HG03159 (cell line): ENCODE results near the gene BOLA2.
"Not testable (repeated sequence)": the region's sequence is repeated elsewhere in the genome, so short reads cannot be mapped to it uniquely, and the experiment has no call there.

ENCODE experiments used
- ATAC-seq: cut with Tn5 transposase; IDR thresholded peaks from one replicate; pipeline ENCODE4 v1.9.1; 2021; ENCODE audit warnings: mild to moderate bottlenecking, moderate library complexity; ENCODE audit not compliant: unreplicated experiment

Gene BOLA2

GRCh38 chr16:29454269-29454668 lies at the start of gene BOLA2, which contains the start of gene SLX1B:
BOLA2 (minus strand) TSS chr16:29454351; CDS start chr16:29454253, 98 bp downstream.
SLX1B (plus strand) TSS chr16:29454533.
- ATAC-seq = peak; percentile 85

- ATAC-seq = not testable (repeated sequence)
These were observed 28.1 kb upstream of the BOLA2 start for GRCh38 chr16:29482276-29482675.

DNA sequence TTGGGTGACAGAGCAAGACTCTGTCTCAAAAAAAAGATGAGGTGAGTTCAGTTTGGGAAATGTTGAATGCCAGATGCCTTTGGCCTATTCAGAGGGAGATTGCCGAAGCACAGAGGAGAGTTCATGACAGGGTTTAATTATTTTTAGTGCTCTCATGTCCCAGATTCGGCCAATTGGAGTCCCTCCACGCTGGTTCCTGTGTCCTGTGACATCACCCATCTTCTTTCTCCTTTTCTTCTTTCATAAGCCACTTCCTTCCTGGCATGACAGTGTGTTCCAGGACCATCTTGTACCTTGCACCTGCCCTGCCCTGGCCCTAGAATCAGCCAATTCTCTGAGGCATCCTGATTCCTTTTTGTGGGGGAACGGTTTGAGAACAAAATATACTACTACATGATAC lies 17.9 kb upstream of the BOLA2 start:
- not testable (repeated sequence) for ATAC-seq

DNA sequence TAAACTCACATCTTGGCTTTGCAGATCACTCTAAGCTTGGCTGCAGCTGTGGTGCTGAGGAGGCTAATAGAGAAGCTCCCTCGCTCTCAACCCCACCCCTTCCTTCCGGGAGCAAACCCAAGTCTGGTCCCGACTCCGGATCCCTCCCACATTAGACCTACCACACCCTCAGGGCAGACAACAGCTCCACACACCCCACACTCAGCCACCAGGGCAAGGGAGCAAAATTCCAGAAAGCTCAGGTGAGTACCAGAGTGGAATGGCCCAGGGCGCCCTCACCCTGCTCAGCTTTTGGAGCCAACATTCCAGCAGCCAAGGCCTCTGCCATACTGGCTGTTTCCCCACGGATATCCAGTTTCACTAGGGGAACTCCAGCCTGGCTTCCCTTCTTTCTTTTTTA lies 15.5 kb upstream of the BOLA2 start:
- ATAC-seq = not testable (repeated sequence)

DNA sequence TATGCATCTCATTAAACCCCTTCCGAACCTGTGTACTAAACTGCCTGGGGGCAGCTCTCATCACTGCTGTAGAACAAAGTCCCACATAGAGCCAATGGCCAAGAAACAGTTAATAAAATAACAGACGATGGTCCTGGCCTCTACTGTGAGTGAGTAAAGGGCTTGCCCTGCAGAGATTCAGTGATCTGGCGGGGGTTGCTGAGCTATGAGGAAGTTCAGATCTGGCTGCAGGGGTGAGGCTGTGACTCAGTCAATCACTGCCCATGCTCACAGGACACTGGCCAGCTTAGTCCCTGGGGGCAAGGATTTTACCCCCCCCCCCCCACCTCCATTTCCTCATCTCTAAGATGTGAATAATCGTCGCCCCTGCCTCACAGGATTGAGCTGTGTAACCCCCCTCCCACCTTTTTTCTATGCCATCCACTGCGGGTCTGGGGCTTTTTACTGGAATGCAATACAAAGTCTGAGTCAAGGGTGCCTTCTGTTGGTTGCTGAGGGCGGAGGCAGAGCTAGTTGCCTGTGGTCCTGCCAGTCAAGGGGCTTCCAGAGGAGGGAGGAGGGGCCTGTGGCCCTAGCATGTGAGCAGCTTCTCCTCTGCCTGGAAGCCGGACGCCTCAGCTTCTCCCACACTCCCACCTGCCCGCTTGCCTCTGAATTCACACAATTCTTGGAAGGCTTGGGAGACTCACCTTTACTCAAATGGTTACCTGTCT lies 13.7 kb upstream of the BOLA2 start:
- ATAC-seq = not testable (repeated sequence)

- ATAC-seq = not testable (repeated sequence)
These were observed 12.8 kb upstream of the BOLA2 start for GRCh38 chr16:29466904-29467303.

DNA sequence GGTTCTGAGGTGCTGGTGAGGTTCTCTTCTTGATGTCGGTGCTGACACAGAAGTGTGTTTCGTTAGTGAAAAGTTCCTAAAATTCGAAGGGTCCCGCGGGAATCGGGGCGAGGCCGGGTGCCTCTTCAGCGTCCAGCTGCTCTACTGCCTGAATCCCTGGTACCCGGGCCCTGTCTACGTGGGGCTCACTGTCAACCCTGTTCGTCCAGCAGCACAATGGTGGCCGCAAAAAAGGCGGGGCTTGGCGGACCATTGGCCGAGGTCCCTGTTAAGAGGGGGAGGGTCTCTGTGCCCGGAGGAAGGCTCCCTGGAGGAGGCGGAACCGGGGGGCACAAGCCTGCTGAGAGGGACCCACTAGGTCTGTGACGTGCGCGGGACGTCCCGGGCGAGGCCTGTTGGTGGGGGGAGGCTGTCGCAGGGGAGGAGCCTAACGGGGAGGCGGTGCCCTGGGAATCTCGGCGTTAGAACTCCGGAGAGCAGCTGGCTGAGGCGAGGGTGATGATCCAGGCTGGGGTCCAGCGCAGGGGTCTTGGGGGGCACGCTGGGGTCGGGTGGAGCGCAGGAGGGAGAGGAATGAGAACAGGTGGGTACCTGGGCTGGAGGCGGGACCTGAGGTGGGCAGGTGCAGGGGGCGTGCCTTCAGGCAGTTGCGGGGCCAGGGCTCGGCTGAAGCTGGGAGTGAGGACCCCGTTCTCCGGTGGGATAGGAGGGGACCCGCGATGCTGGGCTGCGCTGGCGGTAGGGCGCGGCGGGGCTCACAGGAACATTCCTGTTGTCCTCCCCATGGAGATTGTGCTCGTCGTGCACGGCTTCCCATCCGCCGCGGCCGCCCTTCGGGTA lies 12.1 kb upstream of the BOLA2 start:
- not testable (repeated sequence) for ATAC-seq

- not testable (repeated sequence) for ATAC-seq
These were observed 6.5 kb upstream of the BOLA2 start for GRCh38 chr16:29460647-29461030.

DNA sequence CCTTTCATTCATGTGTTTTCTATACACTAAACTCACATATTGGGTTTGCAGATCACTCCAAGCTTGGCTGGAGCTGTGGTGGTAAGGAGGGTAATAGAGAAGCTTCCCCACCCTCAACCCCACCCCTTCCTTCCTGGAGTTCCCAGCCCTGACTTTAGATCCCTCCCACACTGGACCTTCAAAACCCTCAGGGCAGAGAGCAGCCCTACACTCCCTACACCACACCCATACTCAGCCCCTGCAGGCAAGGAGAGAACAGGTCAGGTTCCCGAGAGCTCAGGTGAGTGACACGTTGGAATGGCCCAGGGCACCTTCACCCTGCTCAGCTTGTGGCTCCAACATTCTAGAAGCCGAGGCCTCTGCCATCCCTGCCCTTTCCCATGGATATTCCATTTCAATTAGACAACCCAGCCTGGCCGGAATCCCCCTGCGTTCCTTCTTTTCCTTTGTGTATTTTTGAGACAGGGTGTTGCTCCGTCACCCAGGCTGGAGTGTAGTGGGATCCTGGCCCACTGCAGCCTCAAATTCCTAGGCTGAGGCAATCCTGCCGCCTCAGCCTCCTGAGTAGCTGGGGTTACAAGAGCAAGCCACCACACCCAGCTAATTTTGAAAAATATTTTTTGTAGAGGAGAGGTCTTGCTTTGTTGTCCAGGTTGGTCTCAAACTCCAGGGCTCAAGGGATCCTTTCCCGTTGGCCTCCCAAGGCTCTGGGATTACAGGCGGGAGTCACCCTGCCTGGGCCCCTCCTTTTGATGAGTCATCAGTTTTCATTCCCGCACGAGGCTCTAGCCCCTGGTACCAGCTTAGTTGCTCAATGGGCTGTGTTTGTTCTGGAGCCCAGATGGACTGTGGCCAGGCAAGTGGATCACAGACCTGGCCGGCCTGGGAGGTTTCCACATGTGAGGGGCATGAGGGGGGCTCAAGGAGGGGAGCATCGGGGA lies 5.8 kb upstream of the BOLA2 start, which contains the start of gene SULT1A4:
SULT1A4 (plus strand) TSS at position 208 of the 941 bp plus-strand sequence. CDS start 1,473 bp downstream, outside the sequence.
- ATAC-seq = not testable (repeated sequence)

DNA sequence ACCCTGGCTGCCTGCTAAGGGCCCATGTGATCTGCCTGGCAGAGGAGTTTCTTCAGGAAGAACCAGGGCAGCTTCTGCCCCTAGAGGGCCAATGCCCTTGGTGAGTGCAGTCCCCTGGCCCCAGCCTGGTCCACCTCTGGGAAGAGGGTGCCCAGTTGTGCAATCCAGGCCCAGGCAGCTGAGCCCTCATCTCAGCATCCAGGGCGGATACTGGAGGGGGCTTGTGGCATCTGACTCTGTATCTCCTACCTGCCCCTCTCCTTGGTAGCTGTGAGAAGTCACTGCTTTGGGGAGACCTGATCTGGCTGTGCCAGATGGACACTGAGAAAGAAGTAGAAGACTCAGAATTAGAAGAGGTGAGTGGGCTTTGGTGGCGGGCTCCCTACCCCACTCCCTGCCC lies 3.5 kb upstream of the BOLA2 start:
- not testable (repeated sequence) for ATAC-seq

DNA sequence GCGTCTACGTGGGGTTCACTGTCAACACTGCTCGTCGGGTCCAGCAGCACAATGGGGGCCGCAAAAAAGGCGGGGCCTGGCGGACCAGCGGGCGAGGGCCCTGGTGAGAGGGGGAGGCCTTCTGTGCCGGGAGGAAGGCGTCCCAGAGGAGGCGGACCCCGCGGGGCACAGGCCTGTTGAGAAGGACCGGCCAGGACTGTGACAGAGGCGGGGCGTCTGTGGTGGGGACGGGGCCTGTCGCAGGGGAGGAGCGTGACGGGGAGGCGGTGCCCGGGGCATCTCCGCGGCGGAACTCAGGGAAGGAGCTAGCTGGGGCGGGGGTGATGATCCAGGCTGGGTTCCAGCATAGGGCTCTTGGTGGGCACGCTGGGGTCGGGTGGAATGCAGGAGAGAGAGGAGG lies 677 bp upstream of the BOLA2 start:
- ATAC-seq = peak; percentile 56

DNA sequence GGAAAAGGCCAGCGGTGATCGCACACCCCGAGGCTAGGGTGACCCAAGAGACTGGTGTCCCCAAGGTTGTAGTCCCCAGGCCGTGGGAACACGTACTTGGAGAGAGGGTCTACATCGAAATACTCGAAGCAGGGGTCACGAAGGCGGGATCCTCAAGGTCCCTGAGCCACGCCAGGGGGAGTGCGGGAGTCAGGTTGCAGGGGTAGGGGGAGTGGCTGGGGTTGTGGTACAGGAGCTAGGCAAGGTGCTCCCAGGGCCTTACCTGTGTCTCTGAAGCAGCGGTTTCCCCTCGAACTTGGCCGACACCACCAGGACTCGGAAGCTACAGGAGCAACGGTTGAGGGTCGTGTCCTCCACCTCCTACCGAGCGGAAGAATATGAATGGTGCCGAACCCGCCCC lies 397 bp downstream of the BOLA2 start:
- ATAC-seq = peak; percentile 16

DNA sequence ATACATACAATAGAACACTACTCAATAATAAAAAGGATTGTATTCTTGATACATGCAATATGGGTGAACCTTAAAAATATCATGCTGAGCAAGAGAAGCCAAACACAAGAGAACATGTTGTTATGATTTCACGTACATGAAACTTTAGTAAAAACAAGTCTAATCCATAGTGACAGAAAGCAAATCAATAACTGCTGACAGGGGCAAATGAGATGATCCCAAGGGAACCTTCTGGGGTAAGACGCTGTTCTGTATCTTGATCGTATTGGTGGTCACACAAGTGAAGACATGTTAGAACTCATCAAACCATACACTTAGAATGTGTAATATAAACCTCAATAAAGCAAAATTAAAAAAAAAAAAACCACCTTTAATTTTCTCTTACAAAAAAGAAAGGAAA lies 28.8 kb downstream of the BOLA2 start:
- not testable (repeated sequence) for ATAC-seq

DNA sequence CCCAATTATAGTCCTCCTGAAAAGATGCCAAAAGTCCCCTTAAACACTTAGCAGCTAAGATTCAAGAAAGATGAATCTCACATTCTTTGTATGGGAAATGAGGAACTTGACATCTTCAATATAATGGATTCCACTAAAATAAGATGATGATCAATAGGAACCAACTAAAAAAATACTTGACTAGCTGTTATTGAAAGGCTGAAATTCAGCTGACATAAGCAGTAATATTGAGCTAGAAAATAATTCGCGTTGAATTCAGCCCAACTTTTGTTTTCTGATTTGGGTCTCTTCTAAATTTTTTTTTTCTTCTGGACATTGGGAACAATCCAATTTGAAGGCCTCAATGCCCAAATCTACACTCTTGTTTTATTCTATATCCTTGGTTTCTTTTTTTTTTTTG lies 30.6 kb downstream of the BOLA2 start:
- not testable (repeated sequence) for ATAC-seq

GRCh38 chr16:29405249-29405648 lies 48.9 kb downstream of the BOLA2 start:
- not testable (repeated sequence) for ATAC-seq
